Amniotic stem cell (primary cell): ENCODE data around the gene CDC25B.
"Not testable (repeated sequence)": the region's sequence is repeated elsewhere in the genome, so short reads cannot be mapped to it uniquely, and the experiment has no call there.

Source experiments
- DNase-seq: peaks from one replicate; lab custom pipeline; 2025; lab: John Stamatoyannopoulos, UW

Gene CDC25B

DNA sequence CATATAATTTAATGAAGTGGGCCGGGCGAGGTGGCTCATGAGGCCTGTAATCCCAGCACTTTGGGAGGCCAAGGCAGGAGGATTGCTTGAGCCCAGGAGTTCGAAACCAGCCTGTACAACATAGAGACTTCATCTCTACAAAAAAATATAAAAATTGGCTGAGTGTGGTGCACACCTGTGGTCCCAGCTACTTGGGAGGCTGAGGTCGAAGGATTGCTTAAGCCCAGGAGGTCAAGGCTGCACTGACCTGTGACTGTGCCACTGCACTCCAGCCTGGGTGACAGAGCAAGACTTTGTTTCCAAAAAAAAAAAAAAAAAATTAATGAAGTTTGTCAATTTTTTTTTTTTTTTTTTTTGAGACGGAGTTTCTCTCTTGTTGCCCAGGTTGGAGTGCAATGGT is 33.8 kb downstream of the CDC25B start:
- DNase-seq: not testable (repeated sequence)

DNA sequence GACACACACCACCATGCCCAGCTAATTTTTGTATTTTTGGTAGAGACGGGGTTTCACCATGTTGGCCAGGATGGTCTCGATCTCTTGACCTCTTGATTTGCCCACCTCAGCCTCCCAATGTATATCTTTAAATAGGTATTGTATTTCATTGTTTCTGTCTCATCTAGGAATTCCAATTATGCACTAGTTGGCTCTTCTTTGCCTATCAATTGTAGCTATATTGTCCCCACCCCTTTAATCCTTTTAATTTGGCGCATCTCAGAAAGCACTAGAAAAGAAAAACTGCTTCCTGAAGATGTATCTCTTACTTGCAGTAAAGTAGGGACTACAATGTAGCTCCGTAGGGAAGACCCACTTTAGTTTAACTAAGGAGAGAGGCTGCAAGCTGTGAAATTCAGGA is 40.0 kb downstream of the CDC25B start:
- no peak for DNase-seq

DNA sequence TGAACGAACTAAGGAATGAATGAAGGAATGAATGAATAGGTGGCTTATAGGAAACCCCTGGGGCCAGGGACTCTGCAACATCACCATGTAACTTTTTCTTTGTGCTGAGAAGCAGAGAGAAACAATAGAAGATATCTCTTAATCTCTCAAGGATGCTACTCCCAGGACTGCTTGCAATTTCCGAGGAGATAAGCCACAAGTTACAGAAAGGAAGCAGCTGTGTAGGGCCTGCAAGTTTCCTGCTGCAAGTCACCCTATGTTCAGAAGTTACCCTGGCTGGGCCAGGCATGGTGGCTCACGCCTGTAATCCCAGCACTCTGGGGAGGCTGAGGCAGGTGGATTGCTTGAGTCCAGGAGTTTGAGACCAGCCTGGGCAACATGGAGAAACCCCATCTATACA is 43.2 kb downstream of the CDC25B start:
- no peak for DNase-seq

DNA sequence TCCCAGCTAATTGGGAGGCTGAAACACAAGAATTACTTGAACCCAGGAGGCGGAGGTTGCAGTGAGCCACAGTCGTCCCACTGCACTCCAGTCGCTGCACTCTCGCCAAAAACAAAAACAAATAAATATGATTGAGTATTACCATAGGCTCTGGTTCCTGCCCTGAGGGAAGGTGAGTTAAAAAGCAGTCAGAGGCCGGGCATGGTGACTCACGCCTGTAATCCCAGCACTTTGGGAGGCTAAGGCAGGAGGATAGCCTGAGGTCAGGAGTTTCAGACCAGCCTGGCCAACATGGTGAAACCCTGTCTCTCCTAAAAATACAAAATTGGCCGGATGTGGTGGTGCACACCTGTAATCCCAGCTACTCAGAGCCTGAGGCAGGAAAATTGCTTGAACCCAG is 44.1 kb downstream of the CDC25B start:
- DNase-seq: peak; percentile 2

DNA sequence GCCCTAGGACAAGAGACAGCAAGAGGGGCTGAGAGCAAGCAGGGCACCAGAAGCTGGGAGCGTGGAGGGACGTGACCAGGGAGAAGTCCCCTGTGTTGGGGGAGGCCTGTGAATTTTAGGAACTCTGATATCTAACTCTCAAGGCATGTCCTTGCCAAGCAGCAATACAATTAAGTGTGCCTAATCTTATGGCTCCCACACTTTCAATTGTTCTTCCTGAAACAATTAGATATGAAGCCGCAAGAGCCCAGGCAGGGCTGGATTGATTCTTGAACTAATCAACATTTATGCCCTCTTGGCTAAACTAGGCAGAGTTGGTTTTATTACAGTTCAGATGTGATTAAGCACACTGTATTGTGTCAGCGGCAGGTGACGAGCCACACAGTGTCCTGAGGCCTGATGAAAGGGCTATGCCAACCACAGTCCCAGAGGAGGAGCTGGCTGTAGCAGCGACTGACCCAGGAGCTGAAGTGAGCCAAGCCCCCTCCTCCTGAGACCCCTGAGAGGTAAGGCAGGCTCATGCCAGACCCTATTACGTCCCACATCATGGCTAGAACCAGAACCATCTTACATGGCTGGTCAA is 46.3 kb downstream of the CDC25B start:
- no peak for DNase-seq

DNA sequence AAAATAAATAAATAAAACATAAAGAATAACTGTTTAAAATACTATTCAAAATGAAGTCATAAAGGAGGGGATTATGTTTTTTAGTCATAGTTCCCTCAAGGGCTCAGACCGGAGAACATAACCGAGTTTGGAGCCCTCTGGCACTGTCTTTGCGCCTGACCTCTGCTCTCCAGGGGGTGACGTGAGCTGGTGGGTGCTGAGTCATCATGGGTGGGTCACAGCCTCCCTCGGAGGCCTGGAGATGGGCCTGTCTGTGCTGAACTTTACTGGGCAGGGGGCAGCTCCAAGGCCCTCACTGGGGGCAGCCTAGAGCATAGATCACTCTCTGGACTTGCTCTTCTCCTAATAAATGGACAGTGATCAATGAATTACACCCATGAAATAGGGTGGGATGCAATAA is 47.4 kb downstream of the CDC25B start:
- DNase-seq: peak; percentile 7

DNA sequence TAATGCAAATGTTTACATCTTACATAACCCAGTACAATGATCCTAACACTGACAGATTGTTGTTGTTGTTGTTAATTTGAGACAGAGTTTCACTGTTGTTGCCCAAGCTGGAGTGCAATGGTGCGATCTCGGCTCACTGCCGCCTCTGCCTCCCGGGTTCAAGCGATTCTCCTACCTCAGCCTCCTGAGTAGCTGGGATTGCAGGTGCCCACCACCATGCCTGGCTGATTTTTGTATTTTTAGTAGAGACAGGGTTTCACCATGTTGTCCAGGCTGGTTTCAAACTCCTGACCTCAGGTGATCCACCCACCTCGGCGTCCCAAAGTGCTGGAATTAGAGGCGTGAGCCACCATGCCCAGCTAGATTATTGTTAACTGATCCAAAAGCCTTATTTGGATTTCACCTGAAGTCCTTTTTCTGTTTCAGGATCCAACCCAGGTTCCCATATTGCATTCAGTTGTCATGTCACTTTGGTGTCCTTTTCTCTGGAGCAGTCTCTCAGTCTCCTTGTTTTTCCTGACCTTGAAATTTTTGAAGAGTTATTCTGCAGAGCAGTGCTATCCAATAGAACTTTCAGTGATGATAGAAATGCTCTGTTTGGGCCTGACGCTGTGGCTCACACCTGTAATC is 48.0 kb downstream of the CDC25B start:
- not testable (repeated sequence) for DNase-seq

DNA sequence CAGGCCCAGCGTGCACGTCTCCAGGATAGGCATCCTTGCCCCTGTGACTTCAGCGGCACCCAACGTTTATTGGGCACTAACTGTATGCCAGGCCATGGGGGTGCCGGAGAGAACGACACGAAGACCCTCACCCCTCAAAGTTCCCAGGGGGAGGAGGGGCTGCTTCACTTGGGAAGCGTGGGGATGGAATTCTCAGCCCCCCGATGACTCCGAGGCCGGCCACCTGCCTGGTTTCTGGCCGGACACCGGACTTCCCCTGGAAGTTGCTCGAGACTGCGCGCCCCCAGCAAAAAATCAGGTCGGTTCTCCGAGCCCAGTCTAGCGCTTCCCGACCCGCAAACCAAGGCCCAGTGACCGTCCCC is 50.2 kb downstream of the CDC25B start:
- DNase-seq: no peak

DNA sequence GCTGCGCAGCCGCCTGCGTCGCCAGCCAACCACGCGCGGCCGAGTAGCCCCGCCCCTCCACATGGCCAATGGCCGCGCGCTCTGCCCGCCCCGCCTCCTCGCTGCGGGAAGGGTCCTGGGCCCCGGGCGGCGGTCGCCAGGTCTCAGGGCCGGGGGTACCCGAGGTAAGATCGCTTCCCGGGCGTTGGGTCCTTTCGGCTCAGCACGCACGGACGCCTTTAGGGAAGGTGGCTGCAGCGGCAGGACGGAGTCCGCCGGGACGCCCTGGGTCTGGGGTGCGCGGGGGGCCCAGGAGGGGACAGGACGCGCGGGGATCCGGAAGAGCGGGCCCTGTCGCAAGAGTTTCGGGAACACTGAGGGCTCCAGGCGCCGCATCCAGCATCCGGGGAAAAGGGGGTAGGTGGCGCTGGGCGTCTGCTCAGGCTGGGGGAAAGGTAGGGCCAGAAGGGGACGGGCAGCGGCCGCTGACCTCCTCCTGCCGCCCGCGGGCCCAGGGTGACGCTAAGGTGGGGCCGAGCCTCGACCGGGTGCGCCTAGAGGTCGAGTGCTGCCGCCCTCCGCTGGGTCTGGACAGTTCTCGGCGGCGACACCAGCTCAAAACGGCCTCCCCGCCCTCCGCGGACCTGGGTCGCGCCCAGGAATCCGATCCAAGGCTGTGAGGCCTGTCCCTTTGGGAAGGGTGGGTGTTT is 50.8 kb downstream of the CDC25B start, which contains the start of gene MAVS:
MAVS (plus strand) TSS at position 95 of the 689 bp plus-strand sequence. CDS start 7,791 bp downstream, outside the sequence.
- peak; percentile 34 for DNase-seq

DNA sequence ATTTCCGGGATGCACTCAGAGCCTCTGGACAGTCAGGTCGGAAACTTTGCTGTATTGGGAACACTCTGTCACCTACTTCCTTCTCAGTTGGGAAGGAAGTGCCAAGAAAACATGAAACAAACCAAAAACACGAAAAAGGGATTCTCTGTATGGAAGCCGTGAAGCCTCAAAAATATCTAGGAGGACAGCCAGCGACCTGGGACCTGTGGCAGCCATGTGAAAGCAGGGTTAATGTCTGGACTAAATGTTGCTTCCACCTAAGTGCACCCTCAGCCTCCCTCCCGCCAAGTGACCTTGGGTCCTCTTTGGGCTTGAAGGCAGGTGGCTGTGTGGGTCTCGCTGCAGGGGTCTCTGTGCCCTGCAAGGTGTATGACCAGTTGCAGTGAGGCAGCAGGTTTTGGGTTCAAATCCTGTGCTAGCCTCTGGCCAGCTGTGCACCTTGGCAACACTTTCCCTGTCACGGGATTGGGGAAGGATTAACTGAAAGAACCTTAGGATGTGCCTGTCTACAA is 51.4 kb downstream of the CDC25B start:
- DNase-seq: no peak

DNA sequence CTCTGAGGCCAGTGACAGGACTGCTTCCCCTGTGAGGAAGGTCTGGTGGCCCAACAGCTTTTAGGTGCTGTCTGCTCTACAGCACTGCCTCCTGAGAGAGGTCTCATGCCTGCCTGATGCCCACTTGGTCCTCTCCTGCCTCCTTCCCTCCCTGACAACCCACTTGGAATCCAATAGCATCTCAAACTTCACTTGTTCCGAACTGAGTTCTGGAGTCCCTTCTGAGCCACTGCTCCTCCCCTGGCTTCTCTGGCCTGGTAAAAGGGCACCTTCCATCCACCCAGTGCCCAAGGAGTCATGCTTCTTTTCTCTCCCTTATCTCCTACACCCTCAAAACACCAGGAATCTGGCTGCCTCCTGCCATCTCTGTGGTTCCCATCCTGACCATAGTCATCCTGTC is 52.5 kb downstream of the CDC25B start:
- no peak for DNase-seq

DNA sequence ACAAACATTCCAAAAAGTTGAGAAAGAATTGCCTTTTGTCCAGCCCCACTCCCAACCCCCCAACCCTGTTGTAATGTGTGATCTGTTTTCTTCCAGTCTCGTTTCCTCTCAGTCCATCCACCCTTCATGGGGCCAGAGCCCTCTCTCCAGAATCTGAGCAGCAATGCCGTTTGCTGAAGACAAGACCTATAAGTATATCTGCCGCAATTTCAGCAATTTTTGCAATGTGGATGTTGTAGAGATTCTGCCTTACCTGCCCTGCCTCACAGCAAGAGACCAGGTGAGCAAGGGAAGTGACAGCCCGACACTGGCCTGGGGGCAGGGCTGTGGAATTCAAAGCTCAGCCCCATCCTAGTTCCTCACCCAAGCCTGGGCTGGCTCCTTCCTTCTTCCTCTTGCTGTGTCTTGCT is 58.4 kb downstream of the CDC25B start:
- DNase-seq: no peak
